ENCODE measurements around the gene OR8B8.
"Not testable (repeated sequence)": the region's sequence is repeated elsewhere in the genome, so short reads cannot be mapped to it uniquely, and the experiment has no call there.

The OR8B8 gene, protein sequence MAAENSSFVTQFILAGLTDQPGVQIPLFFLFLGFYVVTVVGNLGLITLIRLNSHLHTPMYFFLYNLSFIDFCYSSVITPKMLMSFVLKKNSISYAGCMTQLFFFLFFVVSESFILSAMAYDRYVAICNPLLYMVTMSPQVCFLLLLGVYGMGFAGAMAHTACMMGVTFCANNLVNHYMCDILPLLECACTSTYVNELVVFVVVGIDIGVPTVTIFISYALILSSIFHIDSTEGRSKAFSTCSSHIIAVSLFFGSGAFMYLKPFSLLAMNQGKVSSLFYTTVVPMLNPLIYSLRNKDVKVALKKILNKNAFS

DNA sequence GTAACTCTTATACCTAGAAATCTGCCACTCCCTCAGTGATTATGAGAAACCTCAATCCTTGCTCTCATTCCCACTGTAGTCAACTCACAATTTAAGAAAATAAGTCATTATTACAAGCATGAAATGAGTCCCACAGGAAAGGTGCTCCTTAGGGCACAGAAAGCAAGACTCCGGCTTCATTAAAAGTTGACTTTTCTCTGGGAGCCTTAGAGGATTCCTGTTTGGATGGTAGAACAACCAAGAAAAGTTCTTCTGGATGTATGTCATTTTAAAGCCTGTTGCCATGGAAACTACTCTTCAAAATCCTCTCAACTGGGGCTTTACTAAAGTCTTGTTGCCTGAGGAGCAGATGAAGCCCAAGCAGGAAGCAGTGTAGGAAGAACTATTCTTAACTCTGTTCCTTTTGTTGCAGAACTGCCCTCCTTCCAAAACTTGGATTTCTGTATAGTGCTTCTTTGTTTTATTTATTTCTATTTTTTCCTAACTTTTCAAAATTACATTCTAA, at the start of gene OR8B8:
TSS of gene OR8B8 (minus strand) at position 51 of the 505 bp plus-strand sequence. CDS start 4,611 bp downstream, outside the sequence.
- DNase-seq: no peak
- ATAC-seq: no peak

DNA sequence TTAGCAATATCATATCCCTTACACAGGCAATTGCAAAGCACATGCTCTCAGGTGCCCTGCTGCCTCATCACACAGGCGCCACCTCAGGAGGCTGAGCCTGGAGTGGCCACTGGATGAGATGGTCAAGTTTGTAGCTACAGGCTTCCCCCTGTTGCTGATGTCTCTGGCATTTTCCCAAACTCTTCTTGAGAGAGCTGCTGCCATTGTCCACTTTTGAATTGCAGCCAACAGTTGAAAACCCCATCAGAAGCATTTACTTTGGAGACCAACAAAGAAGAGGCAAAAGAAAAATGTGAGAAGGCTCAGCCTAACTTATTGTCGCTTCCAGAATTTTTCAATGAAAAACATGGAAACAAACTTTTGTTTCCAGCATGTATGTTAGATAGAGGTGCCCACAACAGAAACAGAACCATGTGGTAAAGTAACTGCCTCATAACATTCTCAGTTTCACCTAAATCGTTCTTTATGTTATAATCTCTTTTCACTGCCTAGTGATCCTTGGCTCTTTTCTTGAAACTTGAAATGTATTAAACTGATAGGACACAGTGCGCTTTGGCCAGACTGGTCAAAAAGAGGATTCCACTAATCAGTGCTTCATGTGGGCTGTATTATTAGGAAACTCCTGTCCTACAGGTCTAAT, 47.6 kb upstream of the OR8B8 start:
- DNase-seq (no peak), ATAC-seq (no peak)

DNA sequence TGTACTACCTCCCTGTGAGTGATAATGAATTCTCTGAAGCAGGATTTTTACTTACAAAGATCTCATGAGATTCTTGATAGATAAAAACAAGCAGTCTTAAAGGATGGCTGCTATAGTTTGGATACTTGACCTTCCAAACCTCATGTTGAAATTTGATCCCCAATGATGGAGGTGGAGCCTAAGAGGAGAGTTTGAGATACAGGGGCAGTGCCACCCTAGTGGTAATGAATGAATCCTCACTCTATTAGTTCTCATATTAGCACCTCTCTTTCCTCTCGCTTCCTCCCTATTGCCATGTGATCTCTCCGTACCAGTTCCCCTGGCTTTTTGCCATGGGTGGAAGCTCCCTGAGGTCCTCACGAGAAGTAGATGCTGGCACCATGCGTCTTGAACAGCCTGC, 37.9 kb upstream of the OR8B8 start:
- no peak for DNase-seq
- no peak for ATAC-seq

DNA sequence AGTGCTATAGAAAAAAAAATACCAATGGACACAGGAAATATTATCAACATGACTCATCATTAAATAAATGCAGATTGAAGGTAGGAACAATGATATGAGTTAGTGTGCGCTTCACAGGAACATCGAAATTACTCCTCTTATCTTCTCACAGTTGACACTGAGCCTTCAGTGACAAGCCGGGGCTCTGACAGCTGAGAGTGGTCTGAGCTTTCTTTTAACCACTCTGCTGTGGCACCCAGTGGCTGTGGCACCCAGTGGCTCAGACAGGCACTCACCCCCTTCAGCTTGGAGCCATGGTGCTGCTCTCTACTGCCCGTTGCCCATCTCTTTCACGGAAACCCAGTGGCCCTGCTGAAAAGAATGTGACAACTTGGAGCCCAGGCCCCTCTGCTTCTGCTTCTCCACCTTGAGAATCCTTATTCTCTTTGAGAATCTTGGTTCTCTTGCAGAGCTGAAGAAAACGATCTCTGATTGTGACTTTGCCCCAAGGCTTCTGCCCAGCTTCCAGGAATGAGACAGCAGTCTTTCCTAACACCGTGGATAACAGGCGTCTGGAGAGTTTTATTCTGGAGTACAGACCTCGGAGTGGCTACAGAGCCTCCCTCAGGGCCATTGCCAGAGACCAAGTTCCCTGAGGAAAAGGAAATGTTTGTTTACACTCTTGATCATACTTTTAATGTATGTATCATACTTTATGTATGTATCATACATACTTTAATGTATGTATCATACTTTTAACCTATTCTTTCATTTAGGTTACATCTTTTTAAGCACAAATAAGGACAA, 37.1 kb upstream of the OR8B8 start:
- DNase-seq (no peak), ATAC-seq (no peak)

DNA sequence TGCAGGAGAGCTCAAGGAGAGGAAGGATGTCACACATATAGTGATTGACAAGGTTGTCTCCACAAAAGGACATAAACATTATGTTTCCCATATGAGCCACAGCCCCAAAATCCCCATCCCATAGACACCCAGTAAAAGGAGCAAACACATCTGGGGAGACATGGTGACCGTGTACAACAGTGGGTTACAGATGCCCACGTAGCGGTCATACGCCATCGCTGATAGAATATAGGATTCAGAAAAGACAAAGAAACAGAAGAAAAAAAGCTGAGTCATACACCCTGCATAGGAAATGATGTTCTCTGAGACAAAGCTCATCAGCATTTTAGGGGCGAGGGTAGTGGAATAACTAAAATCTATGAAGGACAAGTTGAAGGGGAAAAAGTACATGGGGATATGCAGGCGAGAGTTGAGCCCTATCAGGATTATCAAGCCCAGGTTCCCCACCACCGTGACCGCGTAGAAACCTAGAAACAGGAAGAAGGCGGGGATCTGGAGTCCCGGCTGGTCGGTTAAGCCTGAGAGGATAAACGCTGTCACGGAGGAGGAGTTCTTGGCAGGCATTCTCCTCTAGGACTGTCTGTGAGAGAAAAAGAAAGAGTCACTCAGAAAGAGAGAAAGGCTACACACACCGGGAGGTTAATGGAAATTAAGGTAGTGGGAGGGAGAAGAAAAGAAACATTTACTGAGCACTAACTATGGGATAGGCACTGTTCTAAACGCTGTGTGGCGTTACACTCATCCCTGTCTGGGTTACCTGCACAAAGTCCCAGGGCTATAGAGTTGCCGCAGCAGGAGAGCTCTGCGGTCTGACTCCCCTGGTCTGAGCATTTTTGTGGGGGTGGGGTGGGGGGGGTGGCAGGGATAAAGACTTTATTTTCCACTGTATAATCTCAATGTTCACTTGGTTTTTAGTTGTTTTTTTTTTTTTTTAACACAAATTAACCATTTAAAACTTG, 36.1 kb upstream of the OR8B8 start:
- no peak for DNase-seq
- ATAC-seq: peak; percentile 73

DNA sequence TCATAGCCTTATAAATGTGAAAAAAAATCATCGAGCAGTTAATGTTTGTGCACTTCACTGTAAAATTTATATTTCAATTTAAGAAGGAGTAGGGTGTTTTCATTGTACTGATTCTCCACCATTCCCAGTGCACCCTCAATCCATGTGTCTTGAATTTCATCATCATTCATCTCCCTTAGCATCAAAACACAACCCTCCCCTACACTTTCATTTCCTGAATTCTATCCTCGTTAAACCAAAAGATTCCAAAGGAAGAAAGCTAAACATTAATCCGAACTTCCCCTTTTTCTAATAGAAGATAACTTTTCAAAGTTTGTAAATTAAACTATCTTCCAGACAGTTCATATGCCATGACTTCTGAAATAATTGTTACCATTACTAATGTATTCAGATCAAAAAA, 34.1 kb upstream of the OR8B8 start:
- no peak for ATAC-seq

DNA sequence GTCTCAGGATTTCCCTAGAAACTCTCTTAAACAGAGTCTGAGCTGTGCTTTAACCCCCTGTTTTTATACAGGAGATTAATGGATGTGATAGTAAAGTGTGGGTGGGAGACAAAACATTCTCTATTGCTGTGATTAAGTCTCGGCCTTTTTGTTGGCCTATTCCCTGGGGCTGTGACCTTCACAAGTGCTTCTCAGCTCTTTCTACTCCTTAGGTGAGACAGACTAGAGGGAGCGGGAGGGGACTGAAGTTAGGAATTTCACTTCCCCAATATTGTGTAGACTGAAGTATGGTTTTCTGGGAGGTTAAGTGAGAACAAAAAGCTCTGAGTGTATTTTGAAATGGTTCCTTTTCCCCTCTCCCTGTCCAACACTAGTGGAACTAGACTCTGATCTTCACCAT, 29.8 kb upstream of the OR8B8 start:
- no peak for ATAC-seq
- no peak for DNase-seq

More for the DNA sequence above, 34.1 kb upstream of the OR8B8 start:
- DNase-seq: no peak

DNA sequence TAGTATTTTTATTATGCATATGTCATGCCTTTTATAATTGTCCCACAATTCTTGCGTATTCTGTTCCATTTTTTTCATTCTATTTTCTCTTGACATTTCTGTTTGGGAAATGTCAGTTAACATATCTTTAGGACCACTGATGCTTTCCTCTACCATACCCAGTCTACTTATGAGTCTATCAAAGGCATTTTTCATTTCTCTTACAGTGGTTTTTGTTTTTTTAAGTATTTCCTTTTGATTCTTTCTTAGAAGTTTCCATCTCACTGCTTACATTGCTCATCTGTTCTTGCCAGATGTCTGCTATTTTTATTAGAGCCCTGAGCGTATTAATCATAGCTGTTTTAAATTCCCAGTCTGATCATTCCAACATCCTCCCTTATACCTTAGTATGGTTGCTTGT, 29.3 kb upstream of the OR8B8 start:
- no peak for ATAC-seq
- DNase-seq: no peak

DNA sequence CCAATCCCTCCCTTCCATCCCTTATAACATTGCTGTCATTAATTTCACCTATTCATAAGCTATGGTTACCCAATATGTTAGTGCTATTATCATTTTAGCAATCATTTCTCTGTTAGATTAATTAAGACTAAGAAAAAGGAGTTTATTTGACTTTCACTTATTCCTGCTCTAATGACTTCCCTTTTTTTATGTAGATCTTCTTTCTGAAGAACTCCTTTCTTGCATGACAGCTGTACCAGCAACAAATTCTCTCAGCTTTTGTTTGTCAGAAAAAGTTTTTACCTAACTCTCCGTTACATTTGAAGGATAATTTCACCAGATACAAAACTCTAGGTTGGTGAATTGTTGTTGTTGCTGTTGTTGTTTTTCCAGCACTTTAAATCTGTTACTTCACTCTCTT, 28.6 kb upstream of the OR8B8 start:
- no peak for ATAC-seq
- no peak for DNase-seq

DNA sequence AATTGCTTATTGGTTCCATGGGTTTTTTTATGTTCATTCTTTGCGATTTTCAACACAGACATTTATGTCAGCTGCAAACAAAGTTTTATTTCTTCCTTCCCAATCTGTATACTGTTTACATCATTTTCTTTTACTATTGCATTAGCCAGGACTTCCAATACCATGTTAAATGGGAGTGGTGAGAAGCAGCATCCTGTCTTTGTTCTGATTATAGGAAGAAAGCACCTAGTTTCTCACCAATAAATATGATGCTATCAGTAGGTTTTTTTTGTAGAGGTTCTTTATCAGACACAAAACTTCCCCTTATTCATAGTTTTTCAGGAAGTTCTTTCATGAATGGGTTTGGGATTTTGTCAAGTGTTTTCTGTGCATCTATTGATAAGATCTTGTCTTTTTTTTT, 28.0 kb upstream of the OR8B8 start:
- ATAC-seq (no peak), DNase-seq (no peak)

DNA sequence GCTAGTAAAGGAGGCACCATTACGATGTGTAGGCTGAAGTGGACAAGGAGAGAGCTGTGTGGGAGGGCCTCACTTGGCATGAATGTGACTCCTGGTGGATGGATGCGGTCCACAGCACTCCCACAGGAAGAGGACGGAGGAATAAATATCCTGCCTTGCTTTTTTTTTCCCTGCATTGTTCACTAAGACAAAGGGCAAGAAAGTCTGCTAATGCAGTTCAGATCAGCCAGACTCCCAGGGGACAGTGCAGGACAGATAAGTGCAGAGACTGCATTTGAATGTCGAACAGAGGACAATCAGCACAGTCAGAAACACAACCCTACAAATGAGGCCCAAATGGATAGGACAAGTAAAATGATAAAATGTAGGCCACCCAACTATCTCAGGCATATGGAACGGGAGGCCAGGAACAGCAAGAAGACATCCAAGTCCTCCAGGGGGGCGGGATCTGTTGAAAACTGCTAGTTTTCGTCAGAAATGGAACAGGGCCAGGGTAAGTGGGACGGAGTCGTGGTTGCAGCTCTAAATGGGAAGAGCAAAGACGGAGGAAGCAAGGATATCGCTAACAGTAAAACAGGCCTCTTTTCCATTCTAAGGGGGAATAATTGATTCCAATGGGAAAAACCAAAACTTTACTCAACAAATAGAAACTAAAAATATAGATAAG, 25.2 kb upstream of the OR8B8 start:
- no peak for ATAC-seq
- no peak for DNase-seq

DNA sequence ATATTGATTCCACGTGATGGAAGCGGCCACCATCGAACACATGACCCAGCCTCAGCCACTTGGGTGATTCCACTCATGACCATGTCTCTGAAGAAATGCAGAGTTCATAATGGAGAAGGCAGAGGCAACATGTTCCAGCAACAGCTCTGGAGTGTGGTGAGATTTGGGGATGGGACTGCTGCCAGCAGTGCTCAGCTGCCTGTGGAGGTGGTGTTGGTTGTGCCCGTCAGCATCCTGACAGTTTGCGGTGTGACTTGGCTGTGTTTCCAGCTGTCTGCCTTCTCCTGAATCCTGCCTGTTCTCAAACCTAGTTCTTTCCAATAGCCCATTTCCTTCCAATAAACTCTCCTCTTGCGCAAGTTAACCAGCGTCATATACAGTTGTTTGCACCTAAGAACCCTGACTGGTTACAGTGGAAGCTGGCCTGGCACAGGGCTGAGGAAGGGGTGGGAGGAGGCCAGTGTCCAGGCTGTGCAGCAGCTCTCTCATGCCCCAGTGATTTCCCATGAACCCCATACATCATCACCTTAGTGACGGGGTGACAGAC, 22.0 kb upstream of the OR8B8 start:
- DNase-seq (no peak), ATAC-seq (no peak)

DNA sequence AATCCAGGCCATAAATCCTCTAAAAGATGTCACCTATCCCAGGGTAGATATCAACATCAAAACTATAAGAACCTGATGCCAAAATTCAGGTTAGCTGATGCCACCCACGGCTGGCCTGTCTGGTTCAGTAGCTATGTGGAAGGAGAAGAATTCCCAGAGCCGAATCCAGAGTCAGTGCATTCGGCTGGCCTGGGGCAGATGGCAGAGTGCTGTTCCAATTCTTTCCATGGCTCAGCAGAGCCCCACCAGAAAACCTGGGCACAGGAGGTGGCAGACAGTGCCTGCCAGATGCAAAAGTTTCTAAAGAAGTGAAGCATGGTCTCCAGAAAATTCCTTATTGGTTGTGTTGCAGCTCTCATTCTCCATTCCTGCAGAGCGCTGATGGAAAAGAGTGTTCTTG, 19.9 kb upstream of the OR8B8 start:
- DNase-seq: no peak
- no peak for ATAC-seq

DNA sequence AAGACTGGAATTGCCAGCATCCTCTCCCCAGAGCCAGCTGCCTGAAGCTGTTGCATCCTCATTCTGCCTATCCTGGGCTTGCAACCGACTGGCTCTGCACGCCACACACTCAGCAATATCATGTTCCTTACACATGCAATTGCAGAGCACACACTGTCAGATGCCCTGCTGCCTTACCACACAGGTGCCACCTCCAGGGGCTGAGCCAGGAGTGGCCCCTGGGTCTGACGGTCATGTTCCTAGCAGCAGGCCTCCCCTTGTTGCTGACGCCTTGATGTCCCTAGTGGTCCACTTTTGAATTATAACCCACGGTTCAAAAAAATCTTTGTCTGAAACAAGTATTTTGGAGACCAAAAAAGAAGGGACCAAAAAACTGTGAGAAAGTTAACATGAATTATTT, 18.5 kb upstream of the OR8B8 start:
- no peak for ATAC-seq
- no peak for DNase-seq

DNA sequence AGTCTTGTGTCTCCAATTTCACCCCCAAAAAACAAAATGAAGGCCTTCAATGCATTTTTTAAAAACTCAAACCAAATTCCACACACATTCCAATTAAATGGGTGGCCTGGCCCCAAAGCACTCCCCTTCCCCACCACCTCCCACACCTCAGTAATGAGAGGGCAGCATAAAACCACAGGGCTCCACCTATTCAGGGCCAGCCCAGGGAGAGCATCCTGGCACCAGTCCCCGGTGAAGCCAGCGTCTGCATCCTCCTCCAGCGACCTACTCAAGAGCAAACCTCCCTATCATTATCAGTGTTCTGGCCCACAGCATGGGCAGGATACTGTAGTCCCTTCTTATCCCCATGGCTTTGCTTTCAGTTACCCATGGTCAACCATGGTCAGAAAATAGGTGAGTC, 17.8 kb upstream of the OR8B8 start:
- ATAC-seq (no peak), DNase-seq (no peak)

DNA sequence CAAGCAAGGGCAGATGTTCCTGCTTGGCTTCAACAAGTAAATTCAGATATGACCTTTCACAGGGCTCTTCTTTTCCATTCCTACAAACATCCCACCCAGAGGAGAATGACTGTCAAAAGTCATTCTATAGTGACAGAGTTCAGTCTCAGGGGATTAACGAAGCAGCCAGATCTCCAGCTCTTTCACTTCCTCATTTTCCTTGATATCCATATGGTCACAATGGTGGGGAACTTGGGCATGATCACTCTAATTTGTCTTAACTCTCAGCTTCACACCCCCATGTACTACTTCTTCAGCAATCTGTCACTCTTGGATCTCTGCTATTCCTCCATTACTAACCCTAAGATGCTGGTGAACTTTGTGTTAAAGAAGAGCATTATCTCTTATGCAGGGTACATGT, 15.0 kb upstream of the OR8B8 start:
- ATAC-seq (no peak), DNase-seq (no peak)

DNA sequence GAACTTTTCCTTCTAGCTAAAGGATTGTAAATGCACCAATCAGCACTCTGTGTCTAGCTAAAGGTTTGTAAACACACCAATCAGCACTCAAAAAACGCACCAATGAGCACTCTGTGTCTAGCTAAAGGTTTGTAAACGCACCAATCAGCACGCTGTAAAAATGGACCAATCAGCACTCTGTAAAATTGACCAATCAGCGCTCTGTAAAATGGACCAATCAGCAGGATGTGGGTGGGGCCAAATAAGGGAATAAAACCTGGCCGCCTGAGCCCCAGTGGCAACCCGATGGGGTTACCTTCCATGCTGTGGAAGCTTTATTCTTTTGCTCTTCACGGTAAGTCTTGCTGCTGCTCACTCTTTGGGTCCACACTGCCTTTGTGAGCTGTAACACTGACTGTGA, 13.9 kb upstream of the OR8B8 start:
- not testable (repeated sequence) for ATAC-seq, DNase-seq

DNA sequence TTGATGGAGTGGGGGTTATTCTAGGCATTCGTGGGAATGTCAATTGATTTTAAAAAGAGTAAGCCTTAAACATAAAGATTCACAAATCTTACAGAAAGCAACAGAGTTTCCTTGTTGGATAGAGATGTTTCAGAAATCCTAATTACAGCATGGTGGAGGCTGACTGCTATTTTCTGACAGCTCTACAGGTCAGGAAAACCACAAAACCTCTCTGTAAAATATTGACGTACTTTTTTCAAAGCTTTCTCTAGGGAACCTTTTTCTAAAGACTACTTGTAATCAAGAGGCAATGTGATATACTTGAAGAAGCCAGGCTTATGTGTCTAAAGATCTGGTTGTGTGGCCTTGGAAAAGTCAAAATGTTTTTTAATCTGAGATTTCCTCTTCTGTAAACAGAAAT, 9.1 kb upstream of the OR8B8 start:
- ATAC-seq (no peak), DNase-seq (no peak)

DNA sequence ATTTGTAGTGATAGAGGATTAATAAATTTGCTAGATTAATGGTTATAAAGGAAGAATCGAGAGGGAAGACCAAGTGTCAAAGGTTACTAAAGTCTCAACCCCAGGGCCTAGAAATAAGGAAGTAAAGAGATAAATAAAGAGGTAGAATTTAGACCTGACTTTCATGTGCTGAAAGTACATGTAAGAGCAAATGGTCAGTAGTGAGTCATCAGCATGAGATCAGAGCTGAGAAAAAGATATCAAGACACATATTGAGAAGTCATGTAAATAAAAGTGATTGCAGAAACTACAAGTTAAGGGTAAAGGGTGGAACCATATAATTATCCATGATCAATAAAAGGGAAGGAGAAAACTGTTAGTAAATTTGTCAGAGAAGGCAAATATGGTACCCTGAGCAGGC, 1.4 kb upstream of the OR8B8 start:
- ATAC-seq: no peak
- no peak for DNase-seq

DNA sequence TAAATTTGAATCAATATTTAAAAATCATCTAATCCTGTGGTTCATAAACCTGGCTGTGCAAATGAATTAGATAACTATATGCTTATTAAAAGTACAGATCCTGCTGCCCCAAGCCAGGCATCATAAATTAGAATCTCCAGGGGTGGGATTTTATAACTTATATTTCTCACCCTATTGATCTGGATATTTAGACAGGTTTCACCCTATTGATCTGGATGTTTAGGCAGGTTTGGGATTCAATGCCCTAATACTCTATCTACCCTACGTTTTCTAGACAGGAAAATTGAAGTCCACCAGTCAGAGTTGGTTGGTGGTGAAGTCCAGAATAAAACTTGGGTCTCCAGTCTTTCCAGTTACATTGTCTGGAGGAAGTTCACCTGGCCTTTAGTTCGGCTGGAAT, 2.6 kb downstream of the OR8B8 start:
- DNase-seq: no peak
- no peak for ATAC-seq

DNA sequence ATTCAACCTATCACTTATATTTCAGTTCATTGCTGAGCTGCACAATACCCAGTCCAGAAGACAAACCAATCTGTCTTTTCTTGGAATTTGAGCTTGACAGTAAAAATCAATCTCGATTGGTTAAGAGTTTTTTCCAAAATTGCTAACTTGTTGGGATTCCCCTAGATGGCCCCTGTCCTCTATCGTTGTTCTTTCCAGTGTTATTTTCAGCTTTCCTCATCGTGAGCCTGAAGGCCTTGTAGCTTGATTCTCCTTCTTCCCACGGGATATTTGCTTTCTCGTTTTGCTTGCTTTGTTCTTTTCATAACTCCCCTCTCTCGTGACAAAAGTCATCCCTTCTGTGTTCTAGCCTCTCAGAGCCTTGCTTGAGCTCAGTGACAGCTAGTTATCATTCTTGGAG, 3.1 kb downstream of the OR8B8 start:
- DNase-seq: no peak
- no peak for ATAC-seq

All from stimulated activated naive CD8-positive, alpha-beta T cell treated with anti-CD3 and anti-CD28 coated beads, Interleukin-15, Interleukin-2, amounts not matched to agents 100 U/mL and 50 U/mL, for 24 hours (primary cell).